HG02798 (cell line): ENCODE results near the gene SENP2.
"Not testable (repeated sequence)": the region's sequence is repeated elsewhere in the genome, so short reads cannot be mapped to it uniquely, and the experiment has no call there.

Experiments
- ATAC-seq: cut with Tn5 transposase; IDR thresholded peaks from one replicate; pipeline ENCODE4 v1.9.1; 2021; ENCODE audit warnings: mild to moderate bottlenecking; ENCODE audit not compliant: unreplicated experiment, poor library complexity

Gene SENP2

DNA sequence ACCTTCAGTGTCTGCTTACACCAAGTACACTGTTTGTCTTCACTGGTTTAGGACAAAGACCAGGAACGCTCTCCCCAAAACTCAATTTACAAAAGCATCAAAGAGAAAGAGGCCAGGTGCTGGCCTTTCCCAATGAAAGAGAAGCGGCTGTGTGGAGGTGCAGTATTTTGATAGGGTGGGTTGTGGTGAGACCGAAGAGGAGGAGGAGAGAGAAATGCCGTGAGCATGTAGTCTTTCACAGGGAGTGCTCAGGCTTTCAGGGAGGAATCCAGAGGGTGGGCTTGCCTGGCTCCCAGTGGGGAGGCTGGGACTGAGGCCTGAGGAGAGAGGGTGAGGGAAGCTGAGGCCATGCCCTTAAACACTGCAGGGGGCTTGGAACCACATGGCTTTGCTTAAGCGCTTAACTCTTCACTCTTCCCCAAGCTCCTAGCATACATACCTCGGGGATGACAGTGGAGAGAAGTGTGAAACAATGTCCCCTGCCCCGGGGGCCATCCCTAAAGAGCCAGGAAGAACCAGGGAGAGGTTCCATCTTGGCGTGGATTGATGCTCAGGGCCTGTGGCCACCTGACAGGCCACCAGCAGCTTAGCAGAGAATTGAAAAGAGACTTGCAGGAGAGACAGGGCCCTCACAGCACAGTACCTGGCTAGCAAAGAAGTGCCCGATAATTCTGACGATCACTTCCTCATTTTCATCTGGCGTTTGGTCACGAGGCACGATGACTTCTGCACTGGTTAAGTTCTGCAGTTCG, 60.5 kb downstream of the SENP2 start:
- ATAC-seq: peak; percentile 46

DNA sequence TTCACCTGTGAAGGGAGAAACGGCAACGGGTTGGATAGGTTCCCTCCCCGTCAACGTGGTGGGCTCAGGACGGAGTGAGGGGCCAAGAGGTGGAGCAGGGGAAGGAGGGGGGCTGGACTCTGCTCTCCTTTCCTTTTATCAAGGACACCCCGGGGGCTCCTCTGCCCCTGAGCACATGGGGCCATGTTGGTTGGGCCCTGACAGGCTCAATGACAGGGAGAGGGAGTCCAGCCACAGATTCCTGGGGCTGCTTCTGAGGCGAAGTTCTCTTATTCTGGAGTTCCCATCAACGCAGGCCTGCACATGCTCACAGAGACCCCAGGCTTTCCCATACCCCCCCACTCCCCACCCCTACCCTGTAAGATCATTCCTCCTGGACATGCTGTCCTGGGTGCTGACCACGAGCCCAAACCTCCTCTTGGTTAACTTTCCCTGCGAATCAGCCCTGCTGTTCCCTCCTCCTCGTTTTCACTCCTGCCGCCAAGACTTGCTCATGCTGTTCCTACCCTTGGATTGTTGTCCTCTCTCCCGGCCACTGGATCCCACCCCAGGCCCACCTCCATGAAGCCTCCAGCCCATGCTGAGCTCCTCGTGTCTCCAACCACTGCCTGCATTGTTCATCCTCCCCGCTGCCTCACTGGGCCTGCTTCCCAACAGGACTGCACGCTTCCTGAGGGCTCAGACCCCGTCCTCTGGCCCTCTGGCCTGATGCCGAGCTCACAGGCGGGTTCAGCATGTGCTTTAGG, 61.2 kb downstream of the SENP2 start:
- no peak for ATAC-seq

DNA sequence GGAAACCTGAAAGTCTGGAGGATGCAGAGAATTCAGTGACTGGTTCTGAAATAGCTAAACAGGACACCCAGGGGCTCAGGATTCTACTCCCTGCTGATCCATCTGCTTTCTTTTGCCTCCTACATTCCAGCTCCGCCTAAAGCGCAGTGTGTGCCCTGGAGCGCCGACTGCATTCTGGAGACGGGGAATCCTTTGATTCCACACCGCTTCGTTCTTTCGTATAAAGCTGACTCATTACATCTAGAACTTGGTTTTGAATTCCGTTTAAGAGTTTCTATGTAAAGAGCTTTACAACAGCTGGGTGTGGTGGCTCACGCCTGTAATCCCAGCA, 61.8 kb downstream of the SENP2 start:
- ATAC-seq: no peak

DNA sequence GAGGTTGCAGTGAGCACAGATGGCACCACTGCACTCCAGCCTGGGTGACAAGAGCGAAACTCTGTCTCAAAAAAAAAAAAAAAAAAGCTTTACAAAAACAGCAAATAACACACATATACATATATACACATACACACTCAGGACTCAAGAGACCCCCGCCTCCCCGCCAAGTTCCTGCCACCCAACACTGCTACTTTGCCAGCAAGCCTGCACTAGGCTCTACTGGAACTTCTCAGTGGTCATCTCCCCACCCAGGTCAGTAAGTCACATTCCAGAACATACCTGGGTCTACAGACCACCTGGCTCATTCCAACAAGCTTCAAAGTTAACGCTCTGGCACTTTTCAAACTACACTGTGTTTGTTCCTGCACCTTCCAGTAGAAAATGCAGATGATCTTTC, 62.3 kb downstream of the SENP2 start:
- ATAC-seq: no peak

DNA sequence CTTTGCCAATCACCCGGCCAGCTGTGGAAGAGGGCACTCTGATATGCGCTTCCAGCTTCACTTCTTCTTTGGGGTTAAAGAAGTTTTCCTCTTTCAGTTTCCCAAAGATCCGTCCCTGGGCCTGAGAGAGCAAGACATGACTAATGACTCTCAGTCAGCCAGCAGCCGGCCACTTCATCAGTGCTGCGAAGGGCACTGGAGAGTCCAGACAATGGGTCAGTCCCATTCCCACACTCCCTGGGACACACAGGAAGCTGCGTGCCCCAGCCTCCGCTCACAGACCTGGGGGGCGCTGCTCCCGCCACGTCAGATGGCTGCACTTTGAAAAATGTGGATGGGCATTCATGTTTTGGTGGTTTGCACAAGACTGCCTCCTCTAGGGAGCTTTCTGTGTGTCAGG, 63.3 kb downstream of the SENP2 start:
- no peak for ATAC-seq

DNA sequence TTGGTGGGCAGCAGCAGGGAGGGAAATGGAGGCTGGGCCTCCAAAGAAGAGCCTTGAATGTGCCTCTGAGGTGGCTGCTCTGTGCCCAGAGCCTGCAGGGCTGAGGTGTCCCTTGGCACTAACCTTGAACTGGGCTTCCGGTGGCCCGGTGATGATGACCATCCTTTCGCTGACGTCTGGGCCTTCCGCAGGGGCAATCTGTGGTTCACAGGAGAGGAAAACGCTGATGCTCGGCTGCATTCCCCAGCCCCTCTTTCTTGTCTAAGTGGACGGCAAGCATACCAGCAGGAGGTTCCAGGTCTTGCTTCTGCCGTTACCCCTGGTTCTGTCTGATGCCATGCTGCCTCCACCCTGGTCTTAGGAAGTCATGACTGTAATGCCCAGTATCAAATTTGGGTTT, 65.9 kb downstream of the SENP2 start:
- no peak for ATAC-seq

DNA sequence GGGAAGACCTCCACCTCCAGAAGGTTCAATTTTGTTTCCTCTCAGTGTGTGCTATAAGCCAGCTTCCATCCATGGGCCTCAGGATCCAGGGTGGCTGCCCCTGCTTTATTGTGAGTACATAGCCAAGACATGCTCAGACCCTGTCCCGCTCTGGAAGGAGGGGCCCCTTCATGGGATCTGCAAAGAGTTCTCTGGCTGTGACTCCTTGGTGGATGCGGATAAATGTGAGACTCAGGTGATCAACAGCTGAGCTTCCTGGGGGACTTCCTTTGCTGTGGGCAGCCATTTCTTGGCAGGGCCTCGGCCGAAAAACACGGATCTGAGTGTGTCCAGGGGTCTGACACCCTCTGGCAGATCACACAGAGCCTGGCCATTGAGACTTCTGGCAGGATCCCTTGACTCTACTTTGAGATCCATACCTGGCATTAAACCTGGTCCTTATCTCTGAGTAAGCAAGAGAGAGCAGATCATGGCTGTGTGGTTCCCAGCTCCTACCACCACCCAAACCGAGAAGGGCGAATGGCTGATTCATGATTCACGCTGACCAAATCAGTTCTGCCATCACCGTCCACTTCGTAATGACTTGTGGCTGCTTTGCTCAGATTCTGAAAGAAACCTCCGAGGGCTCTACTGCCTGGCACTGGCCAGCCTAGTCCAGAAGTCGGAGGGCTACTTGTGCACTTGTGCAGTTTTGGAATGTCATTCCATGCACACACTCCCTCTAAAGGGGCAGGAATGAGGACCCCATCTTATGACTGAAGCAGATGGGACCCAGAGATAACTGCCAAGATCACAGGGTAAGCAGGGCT, 68.1 kb downstream of the SENP2 start:
- no peak for ATAC-seq

DNA sequence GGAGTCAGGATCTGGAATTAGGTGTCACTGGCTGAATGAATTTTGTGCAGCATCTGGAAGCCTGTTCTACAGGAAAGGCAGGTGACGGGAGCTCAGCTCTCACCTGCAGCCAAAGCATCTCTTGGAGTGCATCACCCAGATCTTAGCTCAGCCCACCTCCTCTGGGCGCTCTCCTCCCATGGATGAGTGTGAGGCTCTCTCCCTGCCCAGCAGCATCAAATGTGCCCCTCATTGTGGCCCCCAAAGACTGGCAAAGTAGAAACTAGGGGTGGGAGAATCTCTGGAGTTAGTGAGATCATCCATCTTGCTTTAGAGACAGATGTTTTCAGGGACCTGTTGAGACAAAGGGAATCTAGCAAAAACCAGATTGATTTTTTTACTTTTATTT, 68.7 kb downstream of the SENP2 start:
- no peak for ATAC-seq

DNA sequence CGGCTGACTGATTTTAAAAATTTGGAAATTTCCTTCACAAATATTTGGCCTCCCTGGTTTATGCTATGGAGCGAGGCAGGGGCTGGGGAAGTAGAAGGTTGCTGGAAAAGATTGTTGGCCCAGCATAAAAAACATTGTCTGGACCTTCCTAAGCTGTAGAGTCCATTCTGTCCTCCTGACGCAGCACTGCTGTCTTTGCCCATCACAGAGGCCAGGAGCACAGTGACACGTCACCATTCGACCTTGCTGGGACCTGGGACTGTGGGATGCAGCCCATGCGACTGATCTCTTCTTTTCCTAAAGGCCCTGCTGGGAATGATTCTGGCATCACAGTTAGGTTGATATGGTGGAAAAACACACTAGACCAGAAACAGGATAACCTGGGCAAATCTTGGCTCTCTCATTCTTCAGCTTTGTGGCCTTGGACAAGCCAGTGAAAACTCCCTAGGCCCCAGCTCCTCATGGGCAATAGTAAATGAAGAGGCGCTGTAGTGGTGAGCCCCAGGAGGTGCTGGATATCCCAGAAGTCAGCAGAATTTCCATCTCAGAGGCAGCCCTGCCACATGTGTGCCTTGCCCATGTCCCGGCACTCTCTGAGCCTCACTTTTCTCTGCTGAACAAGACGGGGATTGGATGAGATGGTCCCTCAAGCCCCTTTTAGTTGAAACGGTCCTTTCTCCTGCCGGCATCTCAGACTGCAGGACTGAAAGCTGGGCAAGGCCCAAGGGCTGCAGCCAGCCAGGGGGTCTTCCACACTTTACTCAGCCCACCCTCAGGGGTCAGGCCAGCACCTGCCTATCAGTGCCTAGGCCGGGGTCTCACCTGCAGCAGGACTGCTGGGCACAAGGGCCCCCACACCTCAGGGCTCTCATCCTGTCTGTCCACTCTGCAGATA, 69.6 kb downstream of the SENP2 start:
- ATAC-seq: no peak

DNA sequence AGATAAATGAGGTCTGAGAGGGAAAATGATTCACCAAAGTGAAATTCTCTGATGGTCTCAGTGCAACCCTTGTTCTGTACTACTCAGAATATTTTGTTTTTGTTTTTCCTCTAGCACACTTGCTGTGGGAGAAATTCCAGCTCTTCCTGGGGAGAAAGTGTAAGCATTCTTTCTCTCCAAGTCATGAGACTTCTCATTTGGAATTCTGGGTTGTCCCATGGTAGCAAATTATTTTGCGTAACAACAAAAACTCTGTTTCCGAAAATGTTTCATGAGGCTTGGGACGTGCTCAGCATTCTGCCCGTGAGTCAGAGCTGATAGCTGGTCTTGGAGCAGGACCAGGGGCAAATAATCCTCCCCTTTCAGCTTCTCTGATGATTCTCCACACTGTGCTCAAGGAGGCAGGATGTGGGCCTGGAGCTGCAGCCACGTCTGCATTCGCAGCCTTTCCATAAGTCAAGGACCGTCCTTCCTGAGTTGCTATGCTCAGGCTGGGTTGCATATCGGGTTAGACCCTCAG, 70.3 kb downstream of the SENP2 start:
- ATAC-seq: no peak

DNA sequence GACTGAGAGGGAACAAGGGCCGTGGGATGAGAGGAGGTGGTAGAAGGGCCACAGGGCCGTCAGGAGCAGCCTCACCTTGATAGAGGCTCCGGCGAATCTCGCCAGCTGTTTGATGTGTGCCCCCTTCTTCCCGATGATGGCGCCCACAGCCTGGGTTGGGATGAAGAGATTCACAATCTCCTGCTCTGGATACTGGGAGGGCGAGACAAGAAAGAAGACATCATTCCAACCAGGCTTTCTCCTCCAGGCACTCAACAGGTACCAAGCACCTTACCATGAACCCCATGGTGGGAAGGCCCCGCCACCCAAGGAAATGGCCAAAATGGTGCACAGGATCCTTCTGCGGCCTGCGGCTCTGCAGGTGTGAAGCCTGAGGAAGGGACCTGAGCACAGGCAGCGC, 71.1 kb downstream of the SENP2 start:
- no peak for ATAC-seq

DNA sequence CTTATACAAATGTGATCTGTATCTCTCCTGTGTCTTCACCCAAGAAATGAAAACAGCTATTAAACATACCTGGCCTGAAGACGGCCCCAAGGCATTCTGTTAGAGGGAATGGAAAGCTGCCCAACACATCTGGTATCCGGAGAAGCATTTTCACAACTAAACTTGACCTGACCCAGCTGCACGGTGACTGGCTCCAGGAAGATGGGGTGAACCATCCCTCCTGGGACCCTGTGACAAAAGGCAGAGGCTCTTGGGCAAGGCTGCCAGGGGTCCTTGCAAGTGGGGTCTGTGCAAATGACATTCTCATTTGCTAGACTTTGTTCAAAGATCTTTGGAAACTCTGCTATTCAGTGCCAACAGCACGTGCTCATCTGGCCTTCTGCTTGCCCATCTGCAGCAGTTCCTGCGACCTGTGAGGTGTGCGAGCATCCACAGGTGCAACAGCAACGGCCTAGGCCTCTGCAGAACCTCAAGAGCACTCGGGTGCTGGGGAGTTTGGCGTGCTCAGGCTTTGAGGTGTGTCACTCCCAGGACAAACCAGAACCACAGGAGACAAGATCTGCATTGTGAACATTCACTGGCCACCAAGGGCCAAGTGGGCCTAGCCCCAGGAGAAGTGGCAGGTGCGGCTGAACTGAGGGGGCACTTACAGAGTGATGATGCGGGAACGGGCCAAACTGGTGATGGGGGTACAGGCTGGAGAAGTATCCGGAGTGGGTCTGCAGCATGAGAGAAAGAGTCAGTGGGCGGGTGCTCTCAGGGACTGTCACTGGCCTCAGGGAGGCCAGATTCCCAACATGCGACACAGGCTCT, 71.8 kb downstream of the SENP2 start:
- no peak for ATAC-seq

DNA sequence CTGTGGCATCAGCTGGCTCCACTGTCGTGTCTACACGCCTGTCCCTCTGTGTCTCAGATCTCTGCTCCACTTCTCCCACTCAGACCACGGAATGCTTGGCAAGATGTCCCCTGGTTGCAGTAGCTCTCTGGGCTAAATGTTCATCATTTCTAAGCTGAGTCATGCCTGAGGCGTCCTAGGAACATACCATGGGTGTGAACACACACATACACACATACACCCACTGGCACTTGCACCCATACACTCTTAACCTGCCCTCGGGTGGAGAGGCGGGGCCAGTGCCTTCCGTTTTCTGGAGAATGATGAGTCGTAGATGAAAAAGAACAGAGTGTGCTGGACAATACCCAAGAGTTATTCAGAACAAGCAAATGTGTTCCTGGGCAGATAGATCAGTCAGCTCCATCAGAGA, 72.4 kb downstream of the SENP2 start:
- no peak for ATAC-seq

DNA sequence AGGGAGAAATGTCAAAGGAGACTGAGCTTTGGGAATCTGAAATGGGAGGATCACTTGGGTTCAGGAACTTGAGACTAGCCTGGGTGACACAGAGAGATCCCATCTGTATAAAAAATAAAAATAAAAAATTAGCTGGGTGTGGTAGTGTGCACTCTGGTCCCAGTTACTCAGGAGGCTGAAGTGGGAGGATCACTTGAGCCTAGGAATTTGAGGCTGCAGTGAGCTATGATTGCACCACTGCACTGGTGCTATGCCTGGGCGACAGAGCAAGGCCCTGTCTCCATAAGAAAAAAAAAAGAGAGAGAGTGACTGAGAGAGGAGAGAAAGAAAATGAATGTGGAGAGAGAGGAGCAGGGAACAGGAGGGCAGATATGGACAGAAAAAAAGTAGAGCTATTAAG, 72.8 kb downstream of the SENP2 start:
- ATAC-seq: no peak

DNA sequence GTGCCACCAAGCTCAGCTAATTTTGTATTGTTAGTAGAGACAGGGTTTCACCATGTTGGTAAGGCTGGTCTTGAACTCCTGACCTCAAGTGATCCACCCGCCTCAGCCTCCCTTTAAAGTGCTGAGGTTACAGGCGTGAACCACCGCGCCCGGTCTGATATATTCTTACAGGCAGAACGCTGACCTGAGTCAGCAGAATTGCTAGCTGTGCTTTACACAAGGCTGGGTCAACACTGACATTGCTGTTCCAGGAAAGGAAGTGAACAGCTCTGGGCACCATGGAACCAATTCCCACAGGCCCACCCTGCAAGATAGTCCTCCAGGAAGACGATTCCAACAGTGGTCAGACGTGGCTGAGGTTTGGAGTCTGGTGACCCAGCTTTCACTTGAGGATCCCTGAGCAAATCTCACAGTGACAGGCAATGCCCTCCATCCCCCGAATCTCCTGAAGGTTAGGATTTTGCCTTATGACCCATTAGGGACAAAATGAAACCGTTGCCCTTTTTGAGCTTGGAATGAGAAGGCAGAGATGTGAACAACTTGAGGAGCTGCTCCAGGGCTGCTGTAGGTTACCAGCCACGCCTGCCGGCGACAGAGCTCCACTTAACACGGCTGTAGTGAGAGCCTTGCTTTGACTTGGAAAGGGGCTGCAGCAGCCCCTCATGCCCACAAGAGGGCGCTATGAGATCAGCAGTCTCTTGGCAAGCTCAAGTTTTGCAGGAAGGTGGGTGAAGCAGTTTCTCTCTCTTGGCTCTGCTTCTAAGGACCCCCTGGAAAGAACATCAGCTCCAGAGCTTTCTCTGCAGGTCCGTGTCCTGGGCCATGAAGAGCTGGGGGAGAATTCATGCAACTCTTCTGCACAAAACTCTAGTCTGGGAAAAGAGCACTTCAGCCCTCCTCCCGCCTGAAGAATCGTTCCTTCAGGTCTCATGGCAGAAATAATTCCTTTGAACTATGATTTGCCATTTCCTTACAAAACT, 74.1 kb downstream of the SENP2 start:
- ATAC-seq: peak; percentile 80

DNA sequence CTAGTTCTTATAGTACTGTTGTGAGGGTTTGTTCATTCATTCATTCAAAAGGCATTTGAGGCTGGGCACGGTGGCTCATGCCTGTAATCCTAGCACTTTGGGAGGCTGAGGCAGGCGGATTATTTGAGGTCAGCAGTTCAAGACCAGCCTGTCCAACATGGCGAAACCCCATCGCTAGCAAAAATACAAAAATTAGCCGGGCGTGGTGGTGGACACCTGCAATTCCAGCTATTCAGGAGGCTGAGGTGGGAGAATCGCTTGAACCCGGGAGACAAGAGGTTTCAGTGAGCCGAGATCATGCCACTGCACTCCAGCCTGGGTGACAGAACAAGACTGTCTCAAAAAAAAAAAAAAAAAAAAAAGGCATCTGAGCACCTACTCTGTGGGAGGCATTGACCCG, 75.2 kb downstream of the SENP2 start:
- ATAC-seq: not testable (repeated sequence)

DNA sequence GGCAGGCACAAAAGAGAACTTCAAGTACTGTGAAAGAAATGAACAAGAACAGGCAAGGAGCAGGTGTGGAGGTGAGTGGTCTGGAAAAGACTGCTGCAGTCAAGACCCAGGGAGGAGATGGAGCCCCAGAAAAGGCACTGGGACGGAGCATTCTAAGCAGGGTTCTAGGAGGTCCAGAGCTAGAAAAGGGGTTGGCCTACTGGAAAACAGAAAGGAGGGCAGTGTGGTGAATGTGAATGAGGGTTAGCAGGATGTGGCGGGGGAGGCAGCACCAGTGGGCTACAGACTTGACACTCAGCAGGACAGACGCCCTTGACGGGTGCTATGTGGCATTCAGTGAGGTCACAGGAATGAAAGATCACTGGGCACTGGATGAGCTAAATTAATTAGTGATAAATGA, 75.7 kb downstream of the SENP2 start:
- ATAC-seq: no peak

DNA sequence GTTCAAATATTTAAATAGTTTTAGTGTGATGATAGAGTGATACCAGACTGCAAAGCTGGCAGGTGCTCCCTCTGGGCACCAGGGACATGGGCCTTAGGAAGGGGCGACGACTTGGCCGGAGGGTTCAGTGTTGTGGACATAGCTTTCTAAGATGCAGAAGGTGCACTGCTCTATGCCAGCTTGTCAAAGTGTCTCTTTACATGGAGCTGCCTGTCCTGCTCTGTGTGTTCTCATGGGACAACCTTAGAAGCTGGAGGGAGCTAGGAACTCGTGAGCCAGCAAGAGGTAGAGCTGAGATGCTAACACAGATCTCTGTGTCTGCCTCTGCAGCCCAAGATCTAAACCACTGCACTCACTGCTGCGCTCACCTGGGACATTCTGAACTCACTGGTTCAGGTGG, 77.8 kb downstream of the SENP2 start:
- no peak for ATAC-seq
